ENCODE measurements around the gene FUT2.
A peak's percentile ranks its signal among the peaks of the same experiment; 100 is the strongest.
"Not testable (repeated sequence)": the region's sequence is repeated elsewhere in the genome, so short reads cannot be mapped to it uniquely, and the experiment has no call there.

The FUT2 gene

DNA sequence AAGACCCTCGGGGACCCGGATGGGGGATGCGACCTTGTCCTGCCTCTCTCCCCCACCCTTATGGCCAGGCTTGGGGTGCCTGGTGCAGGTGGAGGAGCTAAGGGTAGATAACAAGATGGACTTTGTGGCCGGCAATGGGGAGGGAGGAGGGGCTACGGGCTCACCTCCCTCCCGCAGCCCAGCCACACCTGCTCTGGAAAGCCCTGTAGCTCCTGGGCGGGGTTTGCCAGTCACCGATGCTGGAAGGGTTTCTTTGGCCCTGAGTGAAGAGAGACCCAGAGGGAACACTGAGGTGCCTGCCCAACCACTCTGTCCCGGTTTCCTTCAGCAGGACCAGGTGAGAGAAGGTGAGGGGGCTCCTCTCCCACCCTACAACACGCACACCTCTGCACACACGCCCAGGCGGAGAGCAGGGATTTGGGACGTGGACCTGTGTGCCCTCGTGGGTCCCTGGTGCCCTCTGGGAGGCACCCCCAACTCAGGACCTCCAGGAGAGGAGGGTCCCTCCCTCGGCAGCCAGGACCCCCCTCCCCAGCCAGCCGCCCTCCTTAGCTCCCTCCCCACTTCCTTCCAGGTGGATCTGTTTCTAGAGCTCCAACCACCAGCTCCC lies at the start of gene FUT2:
TSS of gene FUT2 (plus strand) at position 229 of the 610 bp plus-strand sequence. CDS start 6,986 bp downstream, outside the sequence.
- no peak for DNase-seq

DNA sequence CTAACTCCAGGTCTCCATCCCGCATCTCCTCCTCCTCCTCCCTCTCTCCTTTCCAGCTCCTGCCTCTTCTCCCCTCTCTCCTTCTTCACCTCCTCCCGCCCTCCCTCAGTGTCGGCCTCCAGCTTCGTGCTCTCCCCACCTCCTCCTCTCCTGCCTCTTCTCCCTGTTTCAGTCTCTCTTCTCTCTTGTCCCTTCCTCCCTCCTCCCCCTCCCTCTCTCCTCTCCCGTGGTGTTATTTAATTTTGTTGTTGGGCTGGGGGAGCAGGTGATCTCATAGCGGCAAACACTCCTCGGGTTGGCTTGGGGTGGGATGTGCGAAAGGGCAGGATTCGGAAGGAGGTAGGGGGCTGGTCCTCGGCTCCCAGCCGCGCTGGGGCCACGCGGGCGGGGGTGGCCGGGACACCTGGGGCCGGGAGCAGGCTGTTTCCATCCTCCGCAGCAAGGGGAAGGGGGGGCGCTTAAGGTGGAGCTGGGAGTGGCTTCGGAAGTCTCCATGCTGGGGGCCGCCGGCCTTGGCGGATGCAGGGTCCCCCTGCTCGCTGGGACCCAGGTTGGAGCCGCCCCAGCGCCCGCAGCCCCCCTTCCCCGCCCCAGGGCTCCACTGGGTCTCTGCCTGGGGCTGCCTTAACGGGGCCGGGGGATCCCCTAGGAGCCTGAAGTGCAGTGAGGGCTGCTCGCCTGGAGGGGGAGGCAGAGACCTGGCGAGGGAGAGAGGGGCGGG lies 49.6 kb upstream of the FUT2 start, which contains the start of gene CA11:
TSS of gene CA11 (minus strand) at position 187 of the 721 bp plus-strand sequence. CDS start 555 bp downstream, outside the sequence.
- peak; percentile 95 for DNase-seq

GRCh38 chr19:48646722-48647216 lies 49.0 kb upstream of the FUT2 start:
- no peak for DNase-seq

DNA sequence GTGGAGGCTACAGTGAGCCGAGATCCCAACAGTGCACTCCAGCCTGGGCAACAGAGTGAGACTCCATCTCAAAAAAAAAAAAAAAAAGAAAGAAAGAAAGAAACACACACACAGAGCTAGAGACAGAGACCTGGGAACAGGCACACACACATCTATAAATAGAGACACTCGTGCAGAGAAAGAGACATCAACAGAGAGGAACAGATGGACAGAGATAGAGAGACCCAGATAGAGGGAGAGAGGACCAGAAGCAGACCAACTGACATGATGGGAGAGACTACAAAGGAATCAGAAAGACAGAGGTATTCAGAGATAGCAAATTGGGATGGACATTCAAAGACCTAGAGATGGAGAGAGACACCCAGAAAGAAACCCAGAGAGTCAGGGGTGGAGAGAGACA lies 47.6 kb upstream of the FUT2 start:
- DNase-seq = no peak

DNA sequence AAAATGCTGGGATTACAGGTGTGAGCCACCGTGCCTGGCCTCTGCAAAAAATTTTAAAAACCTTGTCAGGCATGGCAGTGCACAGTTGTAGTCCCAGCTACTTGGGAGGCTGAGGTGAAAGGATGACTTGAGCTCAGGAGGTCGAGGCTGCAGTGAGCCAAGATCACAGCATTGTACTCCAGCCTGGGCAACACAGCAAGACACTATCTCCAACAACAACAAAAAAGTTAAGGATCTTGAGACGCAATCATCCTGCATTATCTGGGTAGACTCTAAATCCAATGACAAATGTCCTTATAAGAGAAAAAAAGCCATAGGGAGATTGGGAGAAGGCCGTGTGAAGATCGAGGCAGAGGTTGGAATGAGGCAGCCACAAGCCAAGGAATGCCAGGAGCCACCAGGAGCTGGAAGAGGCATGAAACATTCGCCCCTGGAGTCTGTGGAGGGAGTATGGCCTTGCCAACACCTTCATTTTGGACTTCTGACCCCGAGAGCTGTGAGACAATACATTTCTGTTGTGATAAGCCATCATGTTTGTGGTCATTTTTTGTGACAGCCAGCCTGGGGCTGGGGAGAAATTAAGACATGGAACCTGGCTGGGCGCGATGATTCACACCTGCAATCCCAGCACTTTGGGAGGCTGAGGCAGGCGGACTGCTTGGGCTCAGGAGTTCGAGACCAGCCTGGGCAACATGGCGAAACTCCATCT lies 44.6 kb upstream of the FUT2 start:
- no peak for DNase-seq

DNA sequence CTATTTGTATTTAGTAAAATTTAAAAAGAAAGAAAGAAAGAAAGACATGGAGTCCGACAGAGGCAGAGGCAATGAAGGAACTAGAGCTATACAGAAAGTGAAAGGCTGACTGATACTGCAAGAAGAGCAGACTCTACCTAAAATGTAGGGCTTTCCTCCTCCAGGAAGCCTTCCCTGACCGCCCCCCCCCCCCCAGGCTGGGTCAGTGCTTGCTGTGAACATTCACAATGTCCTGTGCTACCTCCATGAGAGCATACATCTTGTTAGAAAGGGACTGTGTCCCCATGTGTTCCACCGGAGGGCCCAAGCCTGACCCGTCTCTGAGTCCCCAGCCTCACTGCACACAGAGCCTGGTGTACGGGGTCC lies 44.1 kb upstream of the FUT2 start:
- no peak for DNase-seq

DNA sequence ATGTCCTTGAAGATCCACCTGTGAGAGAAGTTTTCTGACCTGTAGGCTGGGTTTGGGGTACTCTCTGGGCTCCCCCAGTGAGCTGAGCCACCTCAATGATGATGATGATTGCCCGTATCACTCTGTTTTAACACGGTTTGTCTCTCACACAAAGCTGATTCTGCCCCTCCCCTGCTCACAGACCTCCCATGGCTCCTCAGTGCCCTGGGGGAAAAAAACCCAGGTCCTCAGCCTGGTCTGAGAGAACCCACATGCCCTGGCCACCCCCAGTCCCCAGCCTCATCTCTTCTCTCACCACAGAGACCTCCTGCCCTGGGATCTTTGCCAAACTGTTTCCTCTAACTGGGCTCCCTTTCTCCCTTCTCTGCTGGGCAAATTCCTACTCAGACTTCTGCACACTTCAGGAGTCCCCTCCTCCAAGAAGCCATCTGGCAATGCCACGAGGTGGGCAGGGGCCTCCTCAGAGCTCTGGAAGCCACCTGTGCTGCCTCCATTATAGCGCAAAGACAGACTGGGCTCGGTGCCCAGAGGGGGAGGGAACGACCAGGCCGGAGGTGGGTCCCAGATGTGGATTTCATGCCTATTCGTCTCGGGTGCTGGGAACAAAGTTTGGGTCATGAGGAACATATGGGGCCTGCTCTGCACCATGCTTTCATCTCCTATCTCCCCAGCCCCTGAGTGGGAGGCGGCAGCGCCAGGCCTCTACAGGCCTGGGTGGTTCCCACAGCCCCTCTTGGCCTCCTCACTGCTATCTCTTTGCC lies 41.3 kb upstream of the FUT2 start:
- DNase-seq = no peak

- no peak for DNase-seq
Observed at GRCh38 chr19:48656840-48657474, 38.8 kb upstream of the FUT2 start.

DNA sequence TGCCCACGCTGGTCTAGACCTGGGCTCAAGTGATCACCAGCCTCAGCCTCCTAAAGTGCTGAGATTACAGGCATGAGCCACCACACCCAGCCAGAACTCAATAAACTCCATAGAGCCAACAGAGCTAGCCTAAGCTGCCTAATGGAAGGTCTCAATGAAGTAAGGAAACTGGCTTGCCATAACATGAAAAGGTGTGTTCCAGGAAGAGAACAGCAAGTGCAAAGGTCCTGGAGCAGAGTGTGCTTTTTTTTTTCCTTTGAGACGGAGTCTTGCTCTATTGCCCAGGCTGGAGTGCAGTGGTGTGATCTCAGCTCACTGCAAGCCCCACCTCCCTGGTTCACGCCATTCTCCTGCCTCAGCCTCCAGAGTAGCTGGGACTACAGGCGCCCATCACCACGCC lies 37.9 kb upstream of the FUT2 start:
- not testable (repeated sequence) for DNase-seq

- DNase-seq = no peak
Observed at GRCh38 chr19:48658483-48658882, 37.3 kb upstream of the FUT2 start.

DNA sequence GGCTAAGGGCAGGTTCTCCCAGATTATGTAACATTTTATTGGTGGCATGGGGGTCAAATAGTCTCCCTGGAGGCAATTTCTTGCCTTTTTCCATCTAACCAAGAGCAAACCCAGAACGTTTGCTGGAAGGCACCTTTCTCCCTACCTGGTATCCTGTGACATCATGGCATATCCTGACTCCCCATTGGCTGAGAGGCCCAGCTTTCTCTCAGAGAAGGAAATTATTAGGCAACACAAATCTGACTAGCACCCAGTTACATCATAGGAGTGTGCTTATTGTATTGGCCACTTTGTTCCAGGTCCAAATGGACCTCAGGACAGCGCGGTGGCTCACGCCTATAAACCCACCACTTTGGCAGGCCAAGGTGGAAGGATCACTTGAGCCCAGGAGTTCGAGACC lies 36.0 kb upstream of the FUT2 start:
- DNase-seq = no peak

DNA sequence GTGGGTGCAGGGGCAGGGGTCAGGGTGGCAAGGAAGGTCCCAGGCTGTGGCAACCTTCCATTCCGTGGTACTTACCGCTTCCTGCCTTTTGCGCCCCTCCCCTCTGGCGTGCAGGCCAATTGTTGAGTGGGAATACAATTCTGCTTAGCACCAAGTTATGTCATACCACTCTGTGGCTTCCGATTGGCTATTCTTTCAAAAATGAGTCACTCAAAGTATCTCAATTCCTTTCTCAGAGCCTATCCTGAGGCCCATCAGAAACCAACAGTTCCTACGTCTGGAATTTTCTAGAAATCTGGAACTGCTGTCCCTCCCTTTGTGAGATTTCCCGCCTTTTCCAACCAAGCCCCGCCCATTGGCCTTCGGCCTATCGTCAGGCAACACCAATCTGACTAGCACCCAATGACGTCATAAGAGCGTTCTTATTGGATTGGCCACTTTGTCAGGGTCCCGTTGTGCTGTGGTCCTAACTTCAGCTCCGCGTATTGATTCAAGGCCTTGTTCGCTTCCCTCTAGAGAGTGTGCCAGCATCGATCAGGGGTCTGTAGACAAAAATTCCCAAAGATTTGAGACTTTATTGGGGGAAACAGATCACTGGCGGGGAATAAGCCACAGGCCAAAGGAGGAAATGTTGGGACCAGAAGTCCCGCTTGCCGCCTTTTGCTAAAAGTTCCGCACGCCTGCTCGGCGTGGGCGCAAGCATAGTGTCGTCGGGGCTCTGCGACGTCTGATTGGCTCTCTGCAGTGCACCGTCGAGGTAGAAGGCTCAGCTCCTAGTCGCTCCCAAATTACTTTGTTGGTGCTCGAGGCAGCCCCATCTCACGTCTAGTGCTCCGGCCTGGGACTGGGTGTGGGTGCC lies 34.7 kb upstream of the FUT2 start:
- DNase-seq = peak; percentile 91

DNA sequence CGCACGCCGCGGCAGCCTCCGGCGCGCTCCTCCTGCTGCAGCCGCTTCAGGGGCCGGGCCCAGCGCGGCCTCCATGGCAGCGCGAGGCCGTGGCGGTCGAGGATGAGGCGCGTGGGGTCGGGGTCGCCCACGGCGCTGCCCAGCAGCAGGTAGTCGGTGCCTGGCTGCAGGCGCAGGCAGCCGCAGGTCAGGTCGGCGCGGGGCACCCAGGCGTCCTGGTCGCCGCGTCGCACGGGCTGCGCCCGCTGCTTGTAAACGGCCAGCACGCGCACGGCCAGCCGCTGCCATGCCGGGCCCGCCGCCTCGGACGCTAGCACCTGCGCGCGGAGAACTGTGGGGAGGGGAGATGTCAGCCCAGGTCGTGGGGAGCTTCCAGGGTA lies 34.1 kb upstream of the FUT2 start:
- no peak for DNase-seq

- no peak for DNase-seq
Observed at GRCh38 chr19:48663667-48664066, 32.1 kb upstream of the FUT2 start.

DNA sequence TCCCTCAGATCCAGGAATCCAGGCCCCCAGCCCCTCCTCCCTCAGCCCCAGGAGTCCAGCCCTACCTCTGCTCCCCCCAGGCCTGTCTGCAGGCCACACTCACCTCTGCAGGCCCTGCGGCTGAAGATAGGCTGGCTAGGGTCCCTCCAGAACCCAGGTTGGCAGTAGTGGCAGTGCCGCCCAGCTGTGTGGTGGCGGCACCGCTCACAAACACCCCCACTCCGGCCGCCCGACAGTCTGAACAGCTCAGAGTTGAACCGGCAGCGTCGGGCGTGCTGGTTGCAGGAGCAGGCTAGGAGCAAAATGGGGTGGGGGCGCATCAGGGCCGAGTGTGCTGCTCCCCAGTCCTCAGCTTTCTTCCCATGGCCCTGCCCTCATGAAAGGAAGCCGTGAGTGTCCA lies 31.3 kb upstream of the FUT2 start:
- no peak for DNase-seq

DNA sequence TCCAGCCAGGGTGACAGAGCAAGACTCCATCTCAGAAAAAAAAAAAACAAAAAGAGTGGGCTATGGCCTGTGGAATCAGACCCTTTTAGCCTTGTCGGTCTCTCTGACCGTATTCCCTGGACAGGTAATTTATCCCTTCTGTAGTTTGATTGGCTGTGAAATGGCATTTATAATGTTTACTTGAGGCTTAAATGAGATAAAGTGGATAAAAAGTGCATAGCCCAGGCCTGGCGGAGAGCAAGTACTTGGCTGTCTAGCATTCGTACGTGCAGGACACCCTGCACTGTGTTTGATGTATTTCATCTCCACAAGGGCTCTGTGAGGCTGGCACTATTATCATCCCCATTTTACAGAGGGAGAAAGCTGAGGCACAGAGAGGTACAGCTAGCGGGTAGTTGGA lies 30.0 kb upstream of the FUT2 start:
- DNase-seq = no peak

DNA sequence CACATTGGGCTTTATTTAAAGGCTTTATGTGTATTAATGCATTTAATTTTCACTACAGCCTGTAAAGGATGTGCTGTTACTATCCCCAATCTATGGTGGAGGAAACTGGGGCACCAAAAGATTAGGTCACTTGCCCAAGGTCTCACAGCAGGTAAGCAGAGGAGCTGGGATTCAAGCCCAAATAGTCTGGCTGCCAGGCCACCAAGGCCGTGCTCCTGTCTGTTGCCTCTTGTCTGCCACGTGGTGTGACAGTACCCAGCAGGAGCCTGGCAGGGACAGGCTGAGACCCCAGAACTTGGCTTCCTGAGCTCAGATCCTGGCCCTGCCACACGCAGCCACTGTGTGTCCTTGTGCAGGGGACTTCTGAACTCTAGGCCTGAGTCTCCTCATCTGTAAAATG lies 27.4 kb upstream of the FUT2 start:
- no peak for DNase-seq

DNA sequence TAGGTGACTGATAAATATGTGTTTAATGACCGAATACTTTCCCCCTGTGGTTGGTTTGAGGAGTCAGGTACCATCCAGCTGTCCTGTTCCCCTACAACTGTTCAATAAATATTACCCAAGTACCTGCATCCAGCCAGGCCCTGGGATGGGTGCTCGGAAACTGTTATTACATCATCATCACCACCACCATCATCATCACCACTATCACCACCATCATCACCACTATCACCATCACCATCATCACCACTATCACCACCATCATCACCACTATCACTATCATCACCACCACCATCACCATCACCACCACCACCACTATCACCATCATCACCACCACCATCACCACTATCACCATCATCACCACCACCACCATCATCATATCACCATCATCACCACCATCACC lies 27.0 kb upstream of the FUT2 start:
- no peak for DNase-seq

DNA sequence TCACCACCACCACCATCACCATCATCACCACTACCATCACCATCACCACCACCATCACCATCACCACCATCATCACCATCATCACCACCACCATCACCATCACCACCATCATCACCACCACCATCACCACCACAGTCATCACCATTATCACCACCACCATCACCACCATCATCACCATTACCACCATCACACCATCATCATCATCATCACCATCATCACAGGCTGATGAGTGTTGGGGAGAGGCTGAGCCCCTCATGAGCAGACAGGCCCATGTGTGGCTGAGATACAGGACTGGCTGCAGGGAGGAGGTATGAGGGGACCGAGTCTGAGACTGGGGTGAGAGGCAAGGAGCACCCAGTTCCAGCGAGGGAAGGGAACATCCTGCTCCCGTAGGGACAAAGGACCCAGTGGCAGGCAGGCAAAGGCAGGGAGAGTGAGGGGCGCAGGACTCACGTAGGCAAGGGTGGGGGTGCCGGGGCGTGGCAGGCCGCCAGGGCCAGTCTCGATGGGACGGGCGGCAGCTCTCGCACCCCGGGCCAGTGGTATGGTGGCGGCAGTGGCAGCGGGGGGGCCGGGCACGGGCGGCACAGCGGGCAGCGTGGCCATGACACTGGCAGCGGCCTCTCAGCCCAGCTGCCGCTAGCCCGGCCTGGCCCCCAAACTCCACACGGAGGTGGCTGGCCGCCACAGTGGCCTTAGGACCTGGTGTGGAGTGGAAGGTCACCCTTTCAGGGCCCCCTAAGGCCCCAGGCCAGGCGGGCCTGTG lies 25.7 kb upstream of the FUT2 start:
- no peak for DNase-seq

DNA sequence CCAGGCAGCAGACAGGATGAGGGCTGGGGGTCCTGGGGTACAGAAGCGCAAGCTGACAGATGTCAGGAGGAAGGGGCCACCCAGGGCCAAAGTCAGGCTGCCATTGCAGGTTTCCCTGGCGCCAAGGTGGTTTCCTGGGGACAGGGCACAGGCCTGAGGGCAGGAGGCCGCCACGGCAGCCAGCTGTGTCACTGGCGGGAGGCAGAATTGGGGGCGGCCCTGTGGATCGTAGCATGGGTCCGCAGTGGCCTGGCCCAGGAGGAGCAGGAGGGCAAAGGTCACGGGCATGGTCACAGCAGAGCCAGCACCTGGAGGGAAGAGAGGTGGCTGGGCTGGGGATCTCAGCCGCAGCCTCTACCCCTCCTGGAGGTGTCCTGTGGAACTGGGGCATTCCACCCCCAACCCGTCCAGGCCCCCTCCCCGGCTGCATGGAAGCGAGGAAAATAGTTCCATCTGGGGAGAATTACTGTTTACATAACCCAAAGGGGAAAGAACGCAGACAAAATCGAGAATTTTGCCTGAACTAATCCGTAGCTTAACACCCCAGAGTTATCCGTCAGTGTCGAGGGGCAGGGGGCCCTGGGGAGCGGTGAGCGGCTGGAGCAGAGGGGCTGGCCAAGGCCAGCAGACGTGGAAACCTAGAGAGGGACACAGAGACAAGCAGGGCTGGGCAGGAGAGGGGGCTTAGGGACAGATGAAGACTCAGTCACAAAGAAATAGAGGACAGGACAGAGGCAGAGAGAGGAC lies 24.9 kb upstream of the FUT2 start:
- no peak for DNase-seq

Measured in CD4-positive, alpha-beta T cell treated with Interleukin-21 for 1 hour (primary cell).